ENCODE data around the gene KLK13. TPM values are rescaled to one million over a fixed set of nuclear protein-coding genes. Genes with fewer than 3 reads are reported as not detected.

Gene KLK13
- total and polyA plus RNA-seq, 4 donors, result 0.36 TPM; not detected in 3

- H3K27ac ChIP-seq (ENCODE audit: low read depth in 1 of 2, low read length in 2 of 2), result no peak overlapping the region
- ATAC-seq (ENCODE audit: low FRiP score), result no peak
- intact Hi-C loops (cut with DNase I), result no loop called here
- no peaks in the 10 kb centered on the region for H3K9me3 ChIP-seq (ENCODE audit: control insufficient read depth, low read length)
- no peaks in the 10 kb centered on the region for H3K4me1 ChIP-seq (ENCODE audit: control insufficient read depth in 1 of 2, insufficient read depth in 2 of 2, low read length in 2 of 2)
- no peak for DNase-seq
- H3K36me3 ChIP-seq (ENCODE audit: control insufficient read depth in 1 of 2, insufficient read depth in 2 of 2, low read length in 1 of 2), result no peaks in the 10 kb centered on the region
- no peaks in the 10 kb centered on the region for H3K27me3 ChIP-seq (ENCODE audit: control insufficient read depth in 1 of 2, insufficient read depth in 2 of 2, low read length in 1 of 2)
- H3K4me3 ChIP-seq (ENCODE audit: low read length in 2 of 2), result no peak overlapping the region
- 90 to 91% methylated on average over 6 of the region's 6 CpGs for WGBS, 2 donors
These were observed 50.6 kb downstream of the KLK13 start for GRCh38 chr19:51014242-51014641.

GRCh38 chr19:51012661-51013190 is 52.2 kb downstream of the KLK13 start:
- Histone ChIP-seq H3K4me3 (ENCODE audit: low read length in 2 of 2) (no peak overlapping the region), H3K9me3 (ENCODE audit: control insufficient read depth, low read length) (no peaks in the 10 kb centered on the region), H3K27ac (ENCODE audit: low read depth in 1 of 2, low read length in 2 of 2) (no peak overlapping the region), H3K36me3 (ENCODE audit: control insufficient read depth in 1 of 2, insufficient read depth in 2 of 2, low read length in 1 of 2) (no peaks in the 10 kb centered on the region), H3K27me3 (ENCODE audit: control insufficient read depth in 1 of 2, insufficient read depth in 2 of 2, low read length in 1 of 2) (no peaks in the 10 kb centered on the region), H3K4me1 (ENCODE audit: control insufficient read depth in 1 of 2, insufficient read depth in 2 of 2, low read length in 2 of 2) (no peaks in the 10 kb centered on the region)
- DNase-seq, result peak in 1 of 2 donors; percentile 14
- 63 to 68% methylated on average over 12 of the region's 12 CpGs for WGBS, 2 donors
- intact Hi-C loops (cut with DNase I), result no loop called here
- ATAC-seq (ENCODE audit: low FRiP score), result no peak

DNA sequence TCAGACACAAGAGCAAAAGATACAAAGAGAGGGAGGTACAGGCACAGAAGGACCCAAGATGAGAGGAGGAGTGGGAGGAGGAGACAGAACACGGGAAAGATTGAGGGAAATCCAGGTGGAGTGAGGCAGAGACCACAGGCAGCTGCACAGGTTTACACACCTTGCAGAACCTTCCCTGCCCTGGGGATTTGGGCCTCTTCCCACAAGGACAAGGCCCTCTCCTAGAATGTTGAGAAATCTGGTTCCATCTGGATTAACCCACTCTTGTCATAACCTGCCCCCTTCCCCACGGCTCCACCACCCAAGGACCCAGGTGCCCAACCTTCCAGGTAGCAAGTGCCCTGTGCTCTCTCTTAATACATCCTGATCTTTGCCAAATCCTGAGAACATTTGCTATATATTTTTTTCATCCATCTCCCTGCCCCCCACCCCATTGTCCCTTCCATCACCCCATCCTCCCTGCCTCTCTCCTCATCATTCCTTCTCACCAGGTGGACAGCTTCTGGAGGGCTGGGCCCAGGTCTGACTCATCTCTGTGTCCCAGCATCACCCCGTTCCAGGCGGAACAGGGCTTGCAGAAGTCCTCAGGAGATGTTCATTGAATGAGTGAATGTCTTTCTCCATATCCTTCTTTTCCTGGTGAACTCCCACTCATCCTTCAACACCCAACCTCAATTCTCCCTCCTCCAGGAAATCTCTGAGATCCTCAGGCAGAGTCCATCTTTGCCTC is 54.7 kb downstream of the KLK13 start:
- Histone ChIP-seq H3K4me1 (ENCODE audit: control insufficient read depth in 1 of 2, insufficient read depth in 2 of 2, low read length in 2 of 2) (no peaks in the 10 kb centered on the region), H3K36me3 (ENCODE audit: control insufficient read depth in 1 of 2, insufficient read depth in 2 of 2, low read length in 1 of 2) (no peaks in the 10 kb centered on the region), H3K9me3 (ENCODE audit: control insufficient read depth, low read length) (no peaks in the 10 kb centered on the region), H3K27ac (ENCODE audit: low read depth in 1 of 2, low read length in 2 of 2) (no peak overlapping the region), H3K4me3 (ENCODE audit: low read length in 2 of 2) (no peak overlapping the region), H3K27me3 (ENCODE audit: control insufficient read depth in 1 of 2, insufficient read depth in 2 of 2, low read length in 1 of 2) (no peaks in the 10 kb centered on the region)
- 72 to 76% methylated on average over 4 of the region's 4 CpGs for WGBS, 2 donors
- intact Hi-C loops (cut with DNase I), result no loop called here
- DNase-seq (peak in 1 of 2 donors; percentile 53), ATAC-seq (ENCODE audit: low FRiP score) (no peak)

DNA sequence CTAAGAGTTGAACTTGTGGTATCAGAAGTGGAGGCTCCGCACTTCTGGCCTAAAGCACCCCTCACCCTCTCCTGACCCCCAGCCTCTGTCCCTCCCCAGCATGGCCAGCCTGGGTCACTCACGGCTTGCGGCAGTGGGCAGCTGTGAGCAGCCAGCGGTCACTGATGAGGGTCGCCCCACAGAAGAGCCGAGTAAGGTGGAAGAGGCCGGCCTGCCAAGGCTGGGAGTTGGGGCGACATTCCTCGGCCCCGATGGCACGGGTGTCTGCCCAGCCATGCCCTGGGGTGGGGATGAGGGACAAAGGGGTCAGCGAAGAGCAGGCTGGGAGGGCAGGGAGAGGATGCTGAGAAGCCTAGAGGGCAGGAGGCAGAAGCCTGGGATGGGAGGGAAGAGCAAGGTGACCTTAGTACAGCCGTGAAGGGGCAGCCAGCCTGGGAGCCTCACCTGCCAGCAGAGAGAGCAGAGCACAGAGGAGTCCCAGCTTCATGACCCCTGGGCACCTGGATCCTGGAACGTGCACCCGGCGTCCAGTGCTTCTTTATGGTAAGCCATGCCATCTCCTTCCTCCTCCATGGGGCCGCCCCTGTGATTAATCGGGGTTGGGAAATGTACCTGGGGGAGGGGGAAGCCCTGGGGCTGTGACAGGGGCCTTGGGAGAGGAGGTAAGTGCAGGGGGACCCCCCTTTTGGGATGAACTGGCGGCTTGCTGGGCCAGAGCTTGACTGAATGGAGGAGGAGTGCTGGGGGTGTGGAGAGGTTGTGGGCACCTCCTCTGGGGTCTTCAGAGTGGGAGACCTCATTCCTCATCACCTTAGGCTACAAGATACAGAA is 55.6 kb downstream of the KLK13 start:
- H3K9me3 ChIP-seq (ENCODE audit: control insufficient read depth, low read length), result no peaks in the 10 kb centered on the region
- no peaks in the 10 kb centered on the region for H3K36me3 ChIP-seq (ENCODE audit: control insufficient read depth in 1 of 2, insufficient read depth in 2 of 2, low read length in 1 of 2)
- H3K27me3 ChIP-seq (ENCODE audit: control insufficient read depth in 1 of 2, insufficient read depth in 2 of 2, low read length in 1 of 2), result no peaks in the 10 kb centered on the region
- peak in 1 of 2 donors; percentile 35 for DNase-seq
- H3K27ac ChIP-seq (ENCODE audit: low read depth in 1 of 2, low read length in 2 of 2), result no peak overlapping the region
- intact Hi-C loops (cut with DNase I), result no loop called here
- 69 to 71% methylated on average over 18 to 19 of the region's 19 CpGs for WGBS, 2 donors
- no peaks in the 10 kb centered on the region for H3K4me1 ChIP-seq (ENCODE audit: control insufficient read depth in 1 of 2, insufficient read depth in 2 of 2, low read length in 2 of 2)
- H3K4me3 ChIP-seq (ENCODE audit: low read length in 2 of 2), result no peak overlapping the region
- no peak for ATAC-seq (ENCODE audit: low FRiP score)

DNA sequence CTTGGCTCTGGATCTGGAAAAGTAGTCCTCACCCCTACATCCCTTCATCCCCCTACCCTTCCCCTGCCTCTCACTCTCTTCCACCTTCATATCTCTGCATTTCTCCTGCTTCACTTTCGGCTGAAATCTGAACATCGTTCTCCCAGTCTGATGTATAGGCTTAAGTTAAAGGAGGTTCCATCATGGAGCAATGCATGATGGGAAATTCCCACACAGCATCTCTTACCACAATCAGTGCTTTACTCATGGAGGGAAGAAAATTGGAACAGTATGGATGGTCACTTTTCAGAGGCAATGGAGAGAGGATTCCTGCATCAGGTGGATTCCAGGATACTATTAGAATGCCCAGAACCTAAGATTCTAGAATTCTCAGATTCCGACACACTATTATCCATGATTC is 57.4 kb downstream of the KLK13 start:
- H3K27me3 ChIP-seq (ENCODE audit: control insufficient read depth in 1 of 2, insufficient read depth in 2 of 2, low read length in 1 of 2), result no peaks in the 10 kb centered on the region
- WGBS, 2 donors, result 81 to 82% methylated on average over 3 of the region's 3 CpGs
- DNase-seq, result no peak

DNA sequence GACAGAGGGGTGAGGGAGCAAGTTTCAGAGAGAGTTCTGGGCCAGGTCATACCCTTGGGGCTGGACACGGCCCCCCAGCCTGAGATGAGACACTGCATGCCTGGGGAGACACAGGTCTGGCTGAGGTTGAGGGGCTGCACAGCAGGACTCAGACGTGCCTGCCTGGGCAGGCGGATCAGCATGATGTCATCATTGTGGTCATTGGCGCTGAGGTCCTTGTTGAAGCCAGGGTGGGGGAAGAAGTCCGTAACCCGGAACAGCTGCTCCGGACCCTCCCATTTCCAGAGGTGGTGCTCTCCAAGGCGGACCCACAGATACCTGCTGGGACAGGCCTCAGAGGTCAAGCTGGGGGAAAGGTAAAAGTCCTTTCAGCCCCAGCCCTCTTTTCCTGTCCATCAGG is 58.5 kb downstream of the KLK13 start:
- 46 to 51% methylated on average over 8 of the region's 8 CpGs for WGBS, 2 donors
- Histone ChIP-seq H3K9me3 (ENCODE audit: control insufficient read depth, low read length) (no peaks in the 10 kb centered on the region), H3K36me3 (ENCODE audit: control insufficient read depth in 1 of 2, insufficient read depth in 2 of 2, low read length in 1 of 2) (no peaks in the 10 kb centered on the region), H3K4me3 (ENCODE audit: low read length in 2 of 2) (no peak overlapping the region), H3K4me1 (ENCODE audit: control insufficient read depth in 1 of 2, insufficient read depth in 2 of 2, low read length in 2 of 2) (no peaks in the 10 kb centered on the region), H3K27ac (ENCODE audit: low read depth in 1 of 2, low read length in 2 of 2) (no peak overlapping the region), H3K27me3 (ENCODE audit: control insufficient read depth in 1 of 2, insufficient read depth in 2 of 2, low read length in 1 of 2) (no peaks in the 10 kb centered on the region)
- no peak for ATAC-seq (ENCODE audit: low FRiP score)
- DNase-seq, result peak in 1 of 2 donors; percentile 48
- intact Hi-C loops (cut with DNase I), result no loop called here

More for the DNA sequence above, 57.4 kb downstream of the KLK13 start:
- Histone ChIP-seq H3K36me3 (ENCODE audit: control insufficient read depth in 1 of 2, insufficient read depth in 2 of 2, low read length in 1 of 2) (no peaks in the 10 kb centered on the region), H3K9me3 (ENCODE audit: control insufficient read depth, low read length) (no peaks in the 10 kb centered on the region), H3K4me3 (ENCODE audit: low read length in 2 of 2) (no peak overlapping the region), H3K4me1 (ENCODE audit: control insufficient read depth in 1 of 2, insufficient read depth in 2 of 2, low read length in 2 of 2) (no peaks in the 10 kb centered on the region), H3K27ac (ENCODE audit: low read depth in 1 of 2, low read length in 2 of 2) (no peak overlapping the region)
- no peak for ATAC-seq (ENCODE audit: low FRiP score)
- intact Hi-C loops (cut with DNase I), result no loop called here

Other genes with a start within 250 kb of the KLK13 start
- 1 to 10 TPM in 1 of 2 donors, under 1 TPM in 1; 0.81 to 1.7 TPM for gene KLK1, start 241.3 kb downstream of the KLK13 start, total RNA-seq
- gene KLK1, start 241.3 kb downstream of the KLK13 start, polyA plus RNA-seq, result 1 to 10 TPM; 2.6 to 6.3 TPM
- not detected for gene KLK15, start 231.5 kb downstream of the KLK13 start, total RNA-seq
- not detected for gene KLK15, start 231.5 kb downstream of the KLK13 start, polyA plus RNA-seq
- gene KLK3, start 210.2 kb downstream of the KLK13 start, total RNA-seq, result not detected
- 1 to 10 TPM in 1 of 2 donors, not detected in 1; 1.4 TPM for gene KLK3, start 210.2 kb downstream of the KLK13 start, polyA plus RNA-seq
- gene KLK2, start 191.7 kb downstream of the KLK13 start, total RNA-seq, result not detected
- not detected for gene KLK2, start 191.7 kb downstream of the KLK13 start, polyA plus RNA-seq
- gene KLK4, start 153.7 kb downstream of the KLK13 start, total RNA-seq, result not detected
- not detected for gene KLK4, start 153.7 kb downstream of the KLK13 start, polyA plus RNA-seq
- not detected for gene KLK5, start 112.1 kb downstream of the KLK13 start, total RNA-seq
- not detected for gene KLK5, start 112.1 kb downstream of the KLK13 start, polyA plus RNA-seq
- not detected for gene KLK6, start 95.5 kb downstream of the KLK13 start, total RNA-seq
- under 1 TPM in 1 of 2 donors, not detected in 1; 0.20 TPM for gene KLK6, start 95.5 kb downstream of the KLK13 start, polyA plus RNA-seq
- gene KLK7, start 81.2 kb downstream of the KLK13 start, total RNA-seq, result not detected
- gene KLK7, start 81.2 kb downstream of the KLK13 start, polyA plus RNA-seq, result not detected
- not detected for gene KLK8, start 63.5 kb downstream of the KLK13 start, total RNA-seq
- gene KLK8, start 63.5 kb downstream of the KLK13 start, polyA plus RNA-seq, result not detected
- not detected for gene KLK10, start 45.4 kb downstream of the KLK13 start, total RNA-seq
- gene KLK10, start 45.4 kb downstream of the KLK13 start, polyA plus RNA-seq, result under 1 TPM in 1 of 2 donors, not detected in 1; 0.08 TPM
- gene KLK11, start 38.5 kb downstream of the KLK13 start, total RNA-seq, result not detected
- gene KLK11, start 38.5 kb downstream of the KLK13 start, polyA plus RNA-seq, result under 1 TPM; 0.25 to 0.43 TPM
- not detected for gene KLK12, start 30.1 kb downstream of the KLK13 start, total RNA-seq
- gene KLK12, start 30.1 kb downstream of the KLK13 start, polyA plus RNA-seq, result not detected
- gene KLK14, start 17.8 kb upstream of the KLK13 start, total RNA-seq, result under 1 TPM; 0.57 to 0.71 TPM
- under 1 TPM in 1 of 2 donors, not detected in 1; 0.10 TPM for gene KLK14, start 17.8 kb upstream of the KLK13 start, polyA plus RNA-seq
- gene CTU1, start 43.3 kb upstream of the KLK13 start, total RNA-seq, result 1 to 10 TPM; 4.1 to 5.4 TPM
- gene CTU1, start 43.3 kb upstream of the KLK13 start, polyA plus RNA-seq, result 1 to 10 TPM; 1.1 to 2.6 TPM
- gene SIGLEC9, start 59.8 kb upstream of the KLK13 start, total RNA-seq, result 10 to 100 TPM; 10.4 to 11.5 TPM
- gene SIGLEC9, start 59.8 kb upstream of the KLK13 start, polyA plus RNA-seq, result 1 to 10 TPM; 1.1 to 6.3 TPM
- 1 to 10 TPM; 3.0 to 4.5 TPM for gene SIGLEC7, start 77.2 kb upstream of the KLK13 start, total RNA-seq
- 1 to 10 TPM in 1 of 2 donors, under 1 TPM in 1; 0.97 to 2.3 TPM for gene SIGLEC7, start 77.2 kb upstream of the KLK13 start, polyA plus RNA-seq
- gene CD33, start 160.0 kb upstream of the KLK13 start, total RNA-seq, result 10 to 100 TPM in 1 of 2 donors, 1 to 10 TPM in 1; 7.7 to 15.0 TPM
- 1 to 10 TPM; 1.4 to 7.9 TPM for gene CD33, start 160.0 kb upstream of the KLK13 start, polyA plus RNA-seq
- not detected for gene SIGLECL1, start 186.0 kb upstream of the KLK13 start, total RNA-seq
- gene SIGLECL1, start 186.0 kb upstream of the KLK13 start, polyA plus RNA-seq, result not detected
- gene IGLON5, start 246.6 kb upstream of the KLK13 start, total RNA-seq, result under 1 TPM; 0.24 to 0.26 TPM
- under 1 TPM in 1 of 2 donors, not detected in 1; 0.13 TPM for gene IGLON5, start 246.6 kb upstream of the KLK13 start, polyA plus RNA-seq

Measured in aorta (tissue), 5 donors.